HepG2 (cell line): ENCODE measurements around the gene SEMA3G. TPM values are rescaled to one million over a fixed set of nuclear protein-coding genes. Genes with fewer than 3 reads are reported as not detected.
A peak's percentile ranks its signal among the peaks of the same experiment; 100 is the strongest.

ENCODE experiments used
- AKAP8 ChIP-seq: sonication (generic); formaldehyde crosslinking; IDR thresholded peaks from 2 replicates; pipeline ENCODE4 v1.5.1; 2020; ENCODE audit warnings: mild to moderate bottlenecking, missing genetic modification reagents
- BRCA1 ChIP-seq: sonication (generic); formaldehyde crosslinking; IDR thresholded peaks from 2 replicates; pipeline ENCODE4 v1.4.0; 2020; ENCODE audit warnings: missing genetic modification reagents
- BRF2 ChIP-seq: sonication (generic); formaldehyde crosslinking; IDR thresholded peaks from 2 replicates; pipeline ENCODE4 v1.8.1; 2022; ENCODE audit warnings: mild to moderate bottlenecking, missing genetic modification reagents
- E2F5 ChIP-seq: sonication (generic); formaldehyde crosslinking; conservative IDR thresholded peaks from 2 replicates; pipeline ENCODE4 v1.4.0; 2020; ENCODE audit warnings: missing genetic modification reagents
- EEA1 ChIP-seq: sonication (generic); formaldehyde crosslinking; IDR thresholded peaks from 2 replicates; pipeline ENCODE4 v1.5.1; 2020; ENCODE audit warnings: mild to moderate bottlenecking, missing genetic modification reagents, borderline replicate concordance
- HHEX ChIP-seq: IDR thresholded peaks from 2 replicates; pipeline ENCODE4 v1.6.1; 2016; ENCODE audit warnings: control low read depth
- HOXA3 ChIP-seq: sonication (generic); formaldehyde crosslinking; IDR thresholded peaks from 2 replicates; pipeline ENCODE4 v1.5.0; 2020; ENCODE audit warnings: missing genetic modification reagents
- KMT2B ChIP-seq: IDR thresholded peaks from 2 replicates; pipeline ENCODE4 v1.6.1; 2016; ENCODE audit warnings: missing genetic modification reagents, missing compliant biosample characterization
- MAF1 ChIP-seq: sonication (generic); formaldehyde crosslinking; IDR thresholded peaks from 2 replicates; pipeline ENCODE4 v1.5.0; 2020; ENCODE audit warnings: missing genetic modification reagents, borderline replicate concordance
- NFYC ChIP-seq: IDR thresholded peaks from 2 replicates; pipeline ENCODE4 v1.6.1; 2016; ENCODE audit warnings: missing genetic modification reagents, missing compliant biosample characterization
- NR2F2 ChIP-seq: IDR thresholded peaks from 2 replicates; pipeline ENCODE4 v1.6.1; 2012; ENCODE audit warnings: low read depth, inconsistent platforms, borderline replicate concordance
- PBX3 ChIP-seq: sonication (generic); formaldehyde crosslinking; IDR thresholded peaks from 2 replicates; pipeline ENCODE4 v1.8.1; 2023; ENCODE audit warnings: missing genetic modification reagents, inconsistent platforms, borderline replicate concordance
- RBM39 ChIP-seq: fragments of 200-400 bp; formaldehyde crosslinking; IDR thresholded peaks from one replicate; pipeline ENCODE4 v1.6.1; 2018; ENCODE audit warnings: antibody characterized with exemption, mild to moderate bottlenecking, low read depth, low read length; ENCODE audit not compliant: poor library complexity, severe bottlenecking
- SMARCE1 ChIP-seq: fragments of 450-650 bp; IDR thresholded peaks from 2 replicates; pipeline ENCODE4 v1.6.1; 2017; ENCODE audit warnings: borderline replicate concordance
- ZNF609 ChIP-seq: sonication (generic); formaldehyde crosslinking; IDR thresholded peaks from 2 replicates; pipeline ENCODE4 v1.4.0; 2020; ENCODE audit warnings: mild to moderate bottlenecking, missing genetic modification reagents, borderline replicate concordance
- ZNF790 ChIP-seq: sonication (generic); formaldehyde crosslinking; IDR thresholded peaks from 2 replicates; pipeline ENCODE4 v1.8.0; 2022; ENCODE audit warnings: missing genetic modification reagents, mild to moderate bottlenecking, borderline replicate concordance
- polyA plus RNA-seq, 8 experiments: library from polyadenylated mRNA; depleted of rRNA in 3 of 8; stranded (reverse) in 7 of 8; unstranded in 1 of 8; fragments of >200 nt; fragmentation: Illumina TruSeq in 4 of 8; extraction: Trizol in 4 of 8; gene quantifications; 2 replicates each; pipeline versions ENCODE4 v1.2.1 to v1.2.3, GENCODE V29; 2011 to 2016; ENCODE audit warnings: low read depth in 4 of 8, missing spikeins in 1 of 8, mixed read lengths in 1 of 8; ENCODE audit not compliant: insufficient read depth in 1 of 8
- total RNA-seq, 5 experiments: library from RNA; depleted of rRNA; stranded (reverse); fragments of >200 nt; fragmentation: Illumina TruSeq; extraction: Trizol; gene quantifications; 2 replicates each; pipeline ENCODE4 v1.2.3, GENCODE V29; 2016; ENCODE audit warnings: low read depth in 1 of 5
- TF ChIP-seq, protein P1 (sequence below): sonication (generic); formaldehyde crosslinking; IDR thresholded peaks from 2 replicates; pipeline ENCODE4 v1.4.0; 2020; ENCODE audit warnings: mild to moderate bottlenecking, missing genetic modification reagents
- TF ChIP-seq, protein P2 (sequence below): sonication (generic); formaldehyde crosslinking; IDR thresholded peaks from 2 replicates; pipeline ENCODE4 v1.4.0; 2020; ENCODE audit warnings: missing genetic modification reagents
- TF ChIP-seq, protein P3 (sequence below): sonication (generic); formaldehyde crosslinking; IDR thresholded peaks from 2 replicates; pipeline ENCODE4 v1.9.0; 2021; ENCODE audit warnings: missing genetic modification reagents, mild to moderate bottlenecking, borderline replicate concordance

SEMA3G gene
- total and polyA plus RNA-seq, 2 of the 13 experiments (the other 11 are each of a cell fraction or from before 2014, with no cell fraction given) = 6.1 to 8.3 TPM

GRCh38 chr3:52429779-52430415 is 15.0 kb downstream of the SEMA3G start (continued):
- peak; percentile 57; the same call in 1 of the 2 replicates for TF ChIP-seq NR2F2
- no peak for TF ChIP-seq BRF2 (CRISPR knock-in tag)
- TF ChIP-seq NFYC (CRISPR knock-in tag) = peak; percentile 17
- TF ChIP-seq, protein P1, sequence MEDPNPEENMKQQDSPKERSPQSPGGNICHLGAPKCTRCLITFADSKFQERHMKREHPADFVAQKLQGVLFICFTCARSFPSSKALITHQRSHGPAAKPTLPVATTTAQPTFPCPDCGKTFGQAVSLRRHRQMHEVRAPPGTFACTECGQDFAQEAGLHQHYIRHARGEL = no peak
- no peak for TF ChIP-seq MAF1 (CRISPR knock-in tag)
- TF ChIP-seq BRCA1 (CRISPR knock-in tag) = peak; percentile 53; the same call in 1 of the 2 replicates
- TF ChIP-seq HOXA3 = peak; percentile 96
- TF ChIP-seq, protein P2, sequence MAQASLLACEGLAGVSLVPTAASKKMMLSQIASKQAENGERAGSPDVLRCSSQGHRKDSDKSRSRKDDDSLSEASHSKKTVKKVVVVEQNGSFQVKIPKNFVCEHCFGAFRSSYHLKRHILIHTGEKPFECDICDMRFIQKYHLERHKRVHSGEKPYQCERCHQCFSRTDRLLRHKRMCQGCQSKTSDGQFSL (CRISPR knock-in tag) = peak; percentile 96
- TF ChIP-seq E2F5 (CRISPR knock-in tag) = no peak
- TF ChIP-seq RBM39 = no peak
- TF ChIP-seq AKAP8 (CRISPR knock-in tag) = 0 out of 2 replicates have a peak, but pooled peaks have one; percentile 15
- no peak for TF ChIP-seq SMARCE1
- no peak; the same call in 1 of the 2 replicates for TF ChIP-seq HHEX (CRISPR knock-in tag)
- TF ChIP-seq ZNF790 (CRISPR knock-in tag) = no peak
- TF ChIP-seq, protein P3, sequence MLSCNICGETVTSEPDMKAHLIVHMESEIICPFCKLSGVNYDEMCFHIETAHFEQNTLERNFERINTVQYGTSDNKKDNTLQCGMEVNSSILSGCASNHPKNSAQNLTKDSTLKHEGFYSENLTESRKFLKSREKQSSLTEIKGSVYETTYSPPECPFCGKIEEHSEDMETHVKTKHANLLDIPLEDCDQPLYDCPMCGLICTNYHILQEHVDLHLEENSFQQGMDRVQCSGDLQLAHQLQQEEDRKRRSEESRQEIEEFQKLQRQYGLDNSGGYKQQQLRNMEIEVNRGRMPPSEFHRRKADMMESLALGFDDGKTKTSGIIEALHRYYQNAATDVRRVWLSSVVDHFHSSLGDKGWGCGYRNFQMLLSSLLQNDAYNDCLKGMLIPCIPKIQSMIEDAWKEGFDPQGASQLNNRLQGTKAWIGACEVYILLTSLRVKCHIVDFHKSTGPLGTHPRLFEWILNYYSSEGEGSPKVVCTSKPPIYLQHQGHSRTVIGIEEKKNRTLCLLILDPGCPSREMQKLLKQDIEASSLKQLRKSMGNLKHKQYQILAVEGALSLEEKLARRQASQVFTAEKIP = no peak
- no peak for TF ChIP-seq PBX3 (CRISPR knock-in tag)
- TF ChIP-seq ZNF609 (CRISPR knock-in tag) = peak; percentile 79
- TF ChIP-seq EEA1 (CRISPR knock-in tag) = no peak
- TF ChIP-seq KMT2B (CRISPR knock-in tag) = peak; percentile 63; the same call in 1 of the 2 replicates
